ENCODE results near the gene PARM1.
A peak's percentile ranks its signal among the peaks of the same experiment; 100 is the strongest.

Gene PARM1

DNA sequence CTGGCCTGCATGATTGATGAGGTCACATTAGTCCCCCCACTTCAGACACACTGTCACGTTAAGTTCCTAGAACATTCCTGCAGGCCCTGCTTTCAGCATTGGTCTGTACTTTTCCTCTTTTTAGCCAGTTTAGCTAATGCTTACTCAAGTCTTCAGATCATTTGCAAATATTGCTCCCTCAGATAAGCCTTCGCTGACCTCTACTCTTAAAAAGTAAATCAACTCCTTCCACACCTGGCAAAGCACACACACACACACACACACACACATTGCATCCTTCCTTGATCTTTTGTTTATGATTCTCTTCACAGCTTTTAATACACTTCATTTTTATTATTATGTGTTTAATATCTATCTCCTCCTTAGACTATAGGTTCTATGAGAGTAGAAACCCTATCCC is 31.4 kb downstream of the PARM1 start:
- DNase-seq (ENCODE audit: extremely low read depth, insufficient read length) = no peak
- H3K4me3 ChIP-seq (replicated peaks; ENCODE audit: low read depth, low read length) = no peak overlapping the region
- TF ChIP-seq, protein P1, sequence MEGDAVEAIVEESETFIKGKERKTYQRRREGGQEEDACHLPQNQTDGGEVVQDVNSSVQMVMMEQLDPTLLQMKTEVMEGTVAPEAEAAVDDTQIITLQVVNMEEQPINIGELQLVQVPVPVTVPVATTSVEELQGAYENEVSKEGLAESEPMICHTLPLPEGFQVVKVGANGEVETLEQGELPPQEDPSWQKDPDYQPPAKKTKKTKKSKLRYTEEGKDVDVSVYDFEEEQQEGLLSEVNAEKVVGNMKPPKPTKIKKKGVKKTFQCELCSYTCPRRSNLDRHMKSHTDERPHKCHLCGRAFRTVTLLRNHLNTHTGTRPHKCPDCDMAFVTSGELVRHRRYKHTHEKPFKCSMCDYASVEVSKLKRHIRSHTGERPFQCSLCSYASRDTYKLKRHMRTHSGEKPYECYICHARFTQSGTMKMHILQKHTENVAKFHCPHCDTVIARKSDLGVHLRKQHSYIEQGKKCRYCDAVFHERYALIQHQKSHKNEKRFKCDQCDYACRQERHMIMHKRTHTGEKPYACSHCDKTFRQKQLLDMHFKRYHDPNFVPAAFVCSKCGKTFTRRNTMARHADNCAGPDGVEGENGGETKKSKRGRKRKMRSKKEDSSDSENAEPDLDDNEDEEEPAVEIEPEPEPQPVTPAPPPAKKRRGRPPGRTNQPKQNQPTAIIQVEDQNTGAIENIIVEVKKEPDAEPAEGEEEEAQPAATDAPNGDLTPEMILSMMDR (IDR thresholded peaks at IDR 0.05; ENCODE audit: insufficient read depth, low read length, poor library complexity, severe bottlenecking) = no peak
- H3K27me3 ChIP-seq (replicated peaks; ENCODE audit: control insufficient read depth, insufficient read depth, low read length) = no peaks in the 10 kb centered on the region
- no peaks in the 10 kb centered on the region for H3K36me3 ChIP-seq (ENCODE audit: control insufficient read depth, insufficient read depth, low read length)

GRCh38 chr4:74967324-74967723 is 34.4 kb downstream of the PARM1 start:
- DNase-seq (ENCODE audit: extremely low read depth, insufficient read length) = no peak
- H3K27me3 ChIP-seq (replicated peaks; ENCODE audit: control insufficient read depth, insufficient read depth, low read length) = no peaks in the 10 kb centered on the region
- no peak overlapping the region for H3K4me3 ChIP-seq (replicated peaks; ENCODE audit: low read depth, low read length)
- TF ChIP-seq, protein P1 (IDR thresholded peaks at IDR 0.05; ENCODE audit: insufficient read depth, low read length, poor library complexity, severe bottlenecking) = no peak
- no peaks in the 10 kb centered on the region for H3K36me3 ChIP-seq (ENCODE audit: control insufficient read depth, insufficient read depth, low read length)

DNA sequence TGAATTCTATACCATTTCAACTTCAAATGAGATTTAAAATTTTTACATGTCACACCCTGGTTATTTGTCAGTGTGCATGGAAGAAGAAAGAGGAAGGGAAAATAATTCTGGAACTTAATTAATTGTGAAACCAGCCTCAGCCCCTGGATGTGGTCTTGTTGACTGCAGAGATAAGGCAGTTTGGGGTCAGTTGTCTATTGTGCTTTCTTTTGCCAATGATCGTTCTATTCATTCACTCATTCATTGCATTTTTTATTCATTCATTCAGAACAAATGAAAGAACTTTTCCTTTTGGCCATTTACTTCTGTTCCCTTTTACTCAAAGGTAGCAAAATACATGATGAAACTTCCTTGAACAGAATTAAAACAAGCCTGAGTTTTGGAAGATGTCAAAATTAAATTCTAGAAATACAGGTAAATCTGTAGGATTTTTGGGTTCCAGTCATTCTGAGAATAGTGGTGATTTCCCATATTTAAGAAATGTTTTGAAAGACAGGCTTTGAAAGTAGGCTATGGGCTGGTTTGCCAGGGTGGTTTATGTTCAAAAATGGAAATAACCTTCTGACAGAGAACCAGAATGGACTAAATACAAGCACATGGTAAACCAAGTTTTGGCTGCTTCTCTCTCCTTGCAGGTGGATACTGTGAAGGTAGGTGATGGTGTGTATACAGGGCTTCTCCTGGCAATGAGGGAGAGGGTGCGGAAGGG is 35.7 kb downstream of the PARM1 start:
- Histone ChIP-seq H3K36me3 (ENCODE audit: control insufficient read depth, insufficient read depth, low read length) (no peaks in the 10 kb centered on the region), H3K4me3 (replicated peaks; ENCODE audit: low read depth, low read length) (no peak overlapping the region), H3K27me3 (replicated peaks; ENCODE audit: control insufficient read depth, insufficient read depth, low read length) (no peaks in the 10 kb centered on the region)
- TF ChIP-seq, protein P1 (IDR thresholded peaks at IDR 0.05; ENCODE audit: insufficient read depth, low read length, poor library complexity, severe bottlenecking) = no peak
- DNase-seq (ENCODE audit: extremely low read depth, insufficient read length) = peak; percentile 59

DNA sequence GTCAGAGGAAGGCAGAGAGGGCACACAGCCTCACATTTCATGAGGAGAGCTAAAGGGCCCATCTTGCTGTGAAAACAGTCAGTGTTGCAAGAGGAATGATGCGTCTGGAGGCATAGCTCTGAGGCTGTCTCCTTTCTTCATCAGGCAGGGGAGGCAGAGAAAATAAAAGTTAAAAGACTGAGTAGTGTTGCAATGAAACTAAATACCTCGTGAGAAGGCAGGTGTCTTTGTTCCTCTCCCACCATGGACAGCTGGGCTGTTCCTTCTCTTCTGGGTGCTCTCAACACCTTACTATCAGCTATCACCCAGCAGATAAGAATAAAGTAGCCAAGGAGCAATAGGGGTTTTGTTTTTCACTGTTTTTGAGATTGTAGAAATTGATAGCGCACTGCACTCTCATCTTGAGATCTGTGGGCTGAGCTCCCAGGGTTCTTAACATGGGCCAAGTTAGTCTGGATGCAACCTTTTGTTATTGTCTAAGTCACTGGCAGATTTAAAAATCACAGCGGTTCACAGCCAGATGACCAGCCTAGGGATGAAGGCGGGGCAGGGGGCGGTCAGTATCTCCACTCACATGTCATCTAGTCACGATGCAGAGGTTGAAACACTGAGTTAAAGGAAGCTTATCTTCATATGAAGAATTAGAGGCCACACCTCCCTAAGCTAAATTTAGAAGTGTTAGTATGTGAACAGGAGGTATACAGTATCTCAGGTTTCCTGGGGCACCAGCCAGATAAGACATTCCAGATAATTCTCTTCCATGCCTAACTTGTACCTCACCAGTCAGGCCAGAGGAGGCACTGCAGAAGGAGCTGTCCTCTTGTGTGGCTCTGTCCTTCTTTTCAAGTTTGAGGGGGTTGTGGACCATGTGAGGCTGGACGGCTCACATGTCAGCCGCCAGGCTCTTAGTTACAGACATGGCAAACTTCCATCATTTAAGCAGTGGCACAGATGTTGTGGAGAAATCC is 36.9 kb downstream of the PARM1 start:
- no peak overlapping the region for H3K4me3 ChIP-seq (replicated peaks; ENCODE audit: low read depth, low read length)
- no peaks in the 10 kb centered on the region for H3K27me3 ChIP-seq (replicated peaks; ENCODE audit: control insufficient read depth, insufficient read depth, low read length)
- TF ChIP-seq, protein P1 (IDR thresholded peaks at IDR 0.05; ENCODE audit: insufficient read depth, low read length, poor library complexity, severe bottlenecking) = no peak
- no peaks in the 10 kb centered on the region for H3K36me3 ChIP-seq (ENCODE audit: control insufficient read depth, insufficient read depth, low read length)
- DNase-seq (ENCODE audit: extremely low read depth, insufficient read length) = no peak

DNA sequence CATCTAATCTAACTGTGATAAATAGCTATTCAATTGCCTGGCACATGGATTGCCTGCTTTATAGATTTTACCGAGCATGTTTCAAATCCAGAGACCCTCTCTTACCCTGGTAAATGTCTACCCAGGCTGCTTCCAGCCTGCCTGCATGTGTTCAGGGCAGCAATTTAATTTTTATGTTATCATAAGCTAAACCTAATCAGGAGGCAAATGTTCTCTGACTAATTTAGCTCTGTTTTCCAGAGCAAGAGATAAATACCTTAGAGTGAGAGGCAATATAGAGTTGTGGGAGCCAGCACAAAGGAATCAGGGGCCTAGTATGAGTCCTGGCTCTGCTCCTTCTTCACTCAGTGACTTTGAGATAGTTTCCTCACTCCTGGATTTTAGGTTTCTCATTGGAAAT is 37.7 kb downstream of the PARM1 start:
- no peak for DNase-seq (ENCODE audit: extremely low read depth, insufficient read length)
- TF ChIP-seq, protein P1 (IDR thresholded peaks at IDR 0.05; ENCODE audit: insufficient read depth, low read length, poor library complexity, severe bottlenecking) = no peak
- Histone ChIP-seq H3K27me3 (replicated peaks; ENCODE audit: control insufficient read depth, insufficient read depth, low read length) (no peaks in the 10 kb centered on the region), H3K36me3 (ENCODE audit: control insufficient read depth, insufficient read depth, low read length) (no peaks in the 10 kb centered on the region), H3K4me3 (replicated peaks; ENCODE audit: low read depth, low read length) (no peak overlapping the region)
